HG02588 (cell line): ENCODE data around the gene TINAGL1.

Experiments used
- ATAC-seq: cut with Tn5 transposase; IDR thresholded peaks from one replicate; pipeline ENCODE4 v1.9.1; 2021; ENCODE audit warnings: mild to moderate bottlenecking, moderate library complexity; ENCODE audit not compliant: unreplicated experiment

TINAGL1 gene

DNA sequence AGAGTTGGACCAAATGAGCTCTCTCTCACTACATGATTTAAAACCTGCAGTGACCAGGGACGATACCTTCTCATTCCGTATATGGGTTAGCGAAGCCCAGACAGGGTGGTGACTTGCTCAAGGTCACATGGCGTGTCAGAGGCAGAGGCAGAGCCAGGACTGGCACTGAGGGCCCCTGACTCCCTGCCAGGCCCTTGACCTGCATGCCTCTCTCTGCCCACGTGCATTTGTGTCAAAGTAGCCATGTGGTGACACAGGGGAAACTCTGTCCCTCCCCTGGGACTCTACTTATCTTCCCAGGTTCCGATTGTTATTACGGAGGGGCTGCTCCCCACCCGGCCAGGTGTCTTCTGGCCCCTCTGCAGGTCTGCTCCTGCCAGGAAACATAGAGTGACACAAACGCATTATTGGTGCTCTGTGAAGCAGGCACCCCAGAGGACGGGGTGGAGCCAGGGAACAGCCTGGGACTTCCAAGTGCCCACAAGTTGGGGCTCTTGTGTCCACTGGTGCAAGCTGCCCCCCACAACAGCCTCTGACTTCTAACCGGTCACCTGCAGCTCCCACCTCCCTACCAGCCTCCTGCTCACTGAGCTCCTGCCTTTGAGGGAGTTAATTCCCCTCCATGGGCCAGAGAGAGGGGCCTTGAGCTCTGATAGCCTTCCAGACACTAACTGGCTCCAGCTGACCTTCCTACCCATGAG, 7.3 kb upstream of the TINAGL1 start:
- no peak for ATAC-seq

GRCh38 chr1:31569596-31570173, 6.6 kb upstream of the TINAGL1 start:
- no peak for ATAC-seq

- ATAC-seq: no peak
These were observed 6.1 kb upstream of the TINAGL1 start for GRCh38 chr1:31570228-31570627.

GRCh38 chr1:31570906-31571305, 5.4 kb upstream of the TINAGL1 start:
- no peak for ATAC-seq

DNA sequence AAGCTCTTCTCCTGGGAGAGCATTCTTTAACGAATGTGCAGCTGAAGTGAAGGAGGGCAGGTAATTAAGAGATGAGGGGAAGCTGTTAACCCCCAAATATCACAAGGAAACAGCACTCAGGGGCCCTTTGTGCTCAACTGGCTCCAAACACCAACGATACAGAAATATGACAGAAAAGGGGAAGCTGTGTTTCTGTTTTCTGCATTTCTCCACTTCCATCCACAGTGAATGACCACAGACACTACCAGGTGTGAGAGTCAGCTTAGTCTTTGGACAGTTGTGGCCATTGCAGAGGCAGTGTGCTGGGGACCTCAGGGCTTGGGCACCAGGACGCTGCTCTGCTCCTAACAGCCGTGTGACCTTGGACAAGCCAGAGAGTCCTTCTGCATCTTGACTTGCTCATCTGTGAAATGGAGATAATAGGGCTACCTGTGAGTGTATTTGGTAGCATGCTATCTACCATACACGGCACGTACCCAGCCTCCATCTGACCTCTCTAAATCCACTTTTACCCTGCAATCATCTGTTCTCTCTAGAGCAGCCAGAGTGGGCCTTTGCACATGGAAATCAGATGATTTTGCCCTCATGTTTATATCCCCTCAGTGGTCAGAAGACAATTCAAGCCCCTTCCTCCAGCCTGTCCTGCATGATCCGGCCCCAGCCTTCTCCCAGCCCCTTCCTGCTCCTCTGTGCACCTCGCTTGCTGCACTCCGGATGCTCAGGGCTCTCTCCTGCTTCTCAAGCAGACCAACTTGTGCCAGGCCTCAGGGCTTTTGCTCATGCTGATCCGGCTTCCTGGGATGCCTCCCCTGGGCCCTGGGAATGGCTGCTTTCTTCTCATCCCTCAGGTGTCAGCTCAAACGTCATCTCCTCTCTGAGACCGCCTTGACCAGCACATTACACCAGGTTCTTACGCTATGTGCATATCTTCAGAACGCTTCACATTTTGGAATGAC, 4.7 kb upstream of the TINAGL1 start:
- no peak for ATAC-seq

GRCh38 chr1:31572323-31573104, 3.8 kb upstream of the TINAGL1 start:
- ATAC-seq: no peak

GRCh38 chr1:31573261-31573660, 3.1 kb upstream of the TINAGL1 start:
- no peak for ATAC-seq

GRCh38 chr1:31574749-31575368, 1.5 kb upstream of the TINAGL1 start:
- ATAC-seq: no peak

DNA sequence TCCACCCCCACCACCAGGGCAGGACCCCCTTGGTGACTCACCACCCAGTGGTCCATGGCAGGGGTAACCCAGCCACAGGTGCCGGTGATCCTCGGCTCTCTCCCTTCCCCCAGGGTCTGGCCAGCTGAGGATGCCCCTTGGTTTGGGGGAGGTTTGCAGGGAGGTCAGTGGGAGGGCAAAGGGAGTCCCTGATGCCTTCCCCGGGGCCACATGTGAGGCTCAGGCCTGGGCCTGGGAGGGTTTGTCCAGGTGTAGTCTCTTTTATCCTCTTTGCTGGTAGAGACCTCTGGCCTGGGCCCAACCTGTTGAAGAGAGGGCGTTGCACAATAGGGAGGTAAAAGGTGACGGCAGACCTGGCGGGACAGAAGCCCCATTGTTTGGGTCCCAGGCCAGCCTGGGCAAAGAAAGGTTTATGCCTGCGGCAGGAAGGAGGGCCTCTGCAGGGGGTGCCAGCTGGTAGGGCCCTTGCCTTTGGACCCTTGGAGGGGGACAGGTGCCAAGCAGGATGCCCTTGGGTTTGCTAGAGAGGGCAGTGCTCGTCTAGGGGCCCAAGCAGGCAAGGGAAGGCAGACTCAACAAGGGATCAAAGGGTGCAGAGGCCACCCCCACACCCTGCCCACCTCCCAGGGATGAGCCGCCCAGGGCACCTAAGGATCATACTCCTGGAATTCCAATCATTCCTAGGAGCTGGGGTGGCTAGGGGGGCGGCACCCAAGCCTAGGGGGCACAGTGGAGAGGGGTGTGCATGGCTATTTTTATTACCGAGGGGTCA, 760 bp upstream of the TINAGL1 start:
- no peak for ATAC-seq

GRCh38 chr1:31576743-31577455, 584 bp downstream of the TINAGL1 start:
- ATAC-seq: no peak

GRCh38 chr1:31577515-31578192, 1.3 kb downstream of the TINAGL1 start:
- ATAC-seq: no peak

DNA sequence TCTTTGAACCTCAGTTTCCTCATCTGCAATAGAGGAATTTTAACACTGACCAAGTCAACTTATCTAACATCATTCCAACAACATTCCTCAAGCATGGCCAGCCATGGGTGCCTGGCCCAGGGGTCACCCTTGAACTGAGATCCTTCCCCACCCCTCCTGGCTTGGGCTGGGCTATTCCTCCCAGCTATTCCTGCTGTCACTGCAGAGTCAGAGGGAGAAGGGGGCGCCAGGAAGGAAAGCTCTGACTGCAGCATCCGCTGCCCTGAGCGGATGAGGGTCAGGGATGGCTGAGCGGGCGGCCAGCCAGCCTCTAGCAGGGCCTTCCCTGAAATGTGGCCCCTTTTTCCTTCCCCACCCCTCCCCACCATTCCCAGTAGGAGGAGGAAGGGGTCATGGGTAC, 3.1 kb downstream of the TINAGL1 start:
- ATAC-seq: no peak

DNA sequence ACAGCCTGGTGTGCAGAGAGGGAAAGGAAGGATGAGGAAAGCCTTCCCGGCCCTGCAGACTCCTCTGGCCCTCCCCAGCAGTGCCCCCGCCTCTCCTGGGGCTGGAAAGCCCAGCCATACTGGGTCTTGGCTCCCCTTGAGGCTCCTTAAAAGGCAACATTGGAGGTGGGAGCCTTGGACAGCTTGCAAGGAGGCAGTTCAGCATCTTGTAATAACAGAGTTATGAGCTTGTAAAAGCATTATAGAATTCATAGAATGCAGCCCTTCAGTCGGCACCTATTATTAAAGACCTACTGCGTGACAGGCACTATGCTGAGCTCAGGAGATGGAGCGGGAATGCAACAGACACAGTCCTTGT, 4.2 kb downstream of the TINAGL1 start:
- no peak for ATAC-seq

GRCh38 chr1:31580891-31581603, 4.7 kb downstream of the TINAGL1 start:
- ATAC-seq: no peak

GRCh38 chr1:31581821-31582810, 5.8 kb downstream of the TINAGL1 start:
- no peak for ATAC-seq

GRCh38 chr1:31583082-31583994, 7.0 kb downstream of the TINAGL1 start:
- no peak for ATAC-seq
